GM12878 (cell line): ENCODE results near the gene MOGAT1. TPM values are rescaled to one million over a fixed set of nuclear protein-coding genes. Genes with fewer than 3 reads are reported as not detected.

ENCODE experiments used
- ATAC-seq: fragments of 200-7000 bp; cut with Tn5 transposase; 3 replicates; pipeline ENCODE4 v1.9.1; 2020; ENCODE audit warnings: mild to moderate bottlenecking, moderate library complexity
- BruUV-seq: library from RNA; stranded (reverse); fragments of 400-500 nt; replicated peaks from 2 replicates; lab custom pipeline; 2021; lab: Mats Ljungman, UMichigan
- CTCF ChIA-PET: fragments of 300-600 bp; sonication (Branson Sonifier 250); formaldehyde crosslinking; extraction: SDS; loops from one replicate; lab custom pipeline; 2021; ENCODE audit warnings: inconsistent platforms; lab: Yijun Ruan, JAX
- POLR2A ChIA-PET: fragments of 350-600 bp; formaldehyde crosslinking; extraction: SDS; loops from one replicate; lab custom pipeline; 2021; ENCODE audit warnings: inconsistent platforms; lab: Charles Lee
- RAD21 ChIA-PET: fragments of 300-600 bp; sonication (Branson Sonifier 250); formaldehyde crosslinking; loops from one replicate; lab custom pipeline; 2023; ENCODE audit warnings: antibody characterized with exemption; ENCODE audit not compliant: unreplicated experiment; lab: Charles Lee
- SMC1A ChIA-PET: fragments of 300-600 bp; sonication (Branson Sonifier 250); formaldehyde crosslinking; loops from one replicate; lab custom pipeline; 2023; ENCODE audit not compliant: unreplicated experiment, uncharacterized antibody; lab: Charles Lee
- DNase-seq: peaks from one replicate; pipeline ENCODE4 v3.0.0-alpha.2; 2011; ENCODE audit warnings: low read depth, low spot score
- FAIRE-seq: peaks from 3 replicates; lab custom pipeline; 2011; peaks lifted over from hg19 to GRCh38; lab: Jason Lieb, UNC
- H2AFZ ChIP-seq: 2 replicates; pipeline ENCODE4 v1.6.0; 2011; ENCODE audit warnings: low read depth, low read length, control low read depth; ENCODE audit not compliant: control insufficient read depth
- H3K27ac ChIP-seq: 2 replicates; pipeline ENCODE4 v1.5.1; 2011; ENCODE audit warnings: control low read depth; ENCODE audit not compliant: control insufficient read depth, insufficient read depth
- H3K27me3 ChIP-seq, 2 experiments: replicated peaks in 1 of 2; 2 replicates each; pipeline versions ENCODE4 v1.6.0 to v1.6.1; 2011; ENCODE audit warnings: low read length in 1 of 2; ENCODE audit not compliant: control insufficient read depth in 2 of 2, insufficient read depth in 2 of 2
- H3K36me3 ChIP-seq, 2 experiments: 2 replicates each; pipeline ENCODE4 v1.5.1; 2011; ENCODE audit warnings: low read length in 1 of 2; ENCODE audit not compliant: control insufficient read depth in 2 of 2, insufficient read depth in 2 of 2
- H3K4me1 ChIP-seq: 2 replicates; pipeline ENCODE4 v1.6.1; 2011; ENCODE audit warnings: mild to moderate bottlenecking, low read length, moderate library complexity, mixed read lengths; ENCODE audit not compliant: control insufficient read depth, insufficient read depth
- H3K4me2 ChIP-seq: 2 replicates; pipeline ENCODE4 v1.6.0; 2011; ENCODE audit warnings: control low read depth; ENCODE audit not compliant: control insufficient read depth, insufficient read depth
- H3K4me3 ChIP-seq: fragments of 200-600 bp; sonication (generic); 2 replicates; pipeline ENCODE4 v1.5.1; 2016
- H3K79me2 ChIP-seq: 2 replicates; pipeline ENCODE4 v1.6.0; 2011; ENCODE audit warnings: low read length; ENCODE audit not compliant: control insufficient read depth, insufficient read depth
- H3K9ac ChIP-seq: 2 replicates; pipeline ENCODE4 v1.8.0; 2011; ENCODE audit warnings: low read length, control low read depth, mixed read lengths; ENCODE audit not compliant: control insufficient read depth, insufficient read depth
- H3K9me3 ChIP-seq: replicated peaks from 3 replicates; pipeline ENCODE4 v1.5.1; 2011; ENCODE audit warnings: mild to moderate bottlenecking, low read length; ENCODE audit not compliant: control insufficient read depth, insufficient read depth
- H4K20me1 ChIP-seq: 2 replicates; pipeline ENCODE4 v1.6.0; 2011; ENCODE audit not compliant: control insufficient read depth, insufficient read depth
- BHLHE40 ChIP-seq, 2 experiments: fragments of 450-650 bp in 1 of 2; IDR thresholded peaks; 2 replicates each; pipeline ENCODE4 v1.6.1; 2011 to 2017; ENCODE audit warnings: low read depth in 2 of 2, borderline replicate concordance in 1 of 2, improper control_type of control experiment in 1 of 2, low read length in 1 of 2, mild to moderate bottlenecking in 1 of 2
- CEBPB ChIP-seq, 2 experiments: fragments of 150-350 bp in 1 of 2; IDR thresholded peaks; 2 replicates each; pipeline ENCODE4 v1.6.1; 2012 to 2014; ENCODE audit warnings: low read depth in 2 of 2, low read length in 2 of 2, borderline replicate concordance in 1 of 2, inconsistent platforms in 1 of 2
- CREB1 ChIP-seq: IDR thresholded peaks from 2 replicates; pipeline ENCODE4 v1.6.1; 2012; ENCODE audit warnings: low read depth, mild to moderate bottlenecking, inconsistent platforms
- ESRRA ChIP-seq: IDR thresholded peaks from 2 replicates; pipeline ENCODE4 v1.6.1; 2012; ENCODE audit warnings: mild to moderate bottlenecking, low read length, improper control_type of control experiment
- EZH2 ChIP-seq: IDR thresholded peaks from 2 replicates; pipeline ENCODE4 v1.6.1; 2012; ENCODE audit warnings: low read depth, mild to moderate bottlenecking, control low read depth, inconsistent platforms, low read length, borderline replicate concordance; ENCODE audit not compliant: control insufficient read depth
- HSF1 ChIP-seq: fragments of 150-350 bp; IDR thresholded peaks from 2 replicates; pipeline ENCODE4 v1.6.1; 2014; ENCODE audit warnings: mild to moderate bottlenecking, low read depth, low read length
- MLLT1 ChIP-seq: fragments of 450-650 bp; IDR thresholded peaks from 2 replicates; pipeline ENCODE4 v1.6.1; 2016; ENCODE audit warnings: mild to moderate bottlenecking
- NR2F1 ChIP-seq: fragments of 450-650 bp; conservative IDR thresholded peaks from 2 replicates; pipeline ENCODE4 v1.6.1; 2017; ENCODE audit warnings: mild to moderate bottlenecking
- PRDM15 ChIP-seq: fragments of 450-650 bp; formaldehyde crosslinking; IDR thresholded peaks from 2 replicates; pipeline ENCODE4 v1.4.0; 2020; ENCODE audit warnings: mild to moderate bottlenecking, moderate library complexity
- RCOR1 ChIP-seq: conservative IDR thresholded peaks from 2 replicates; pipeline ENCODE4 v1.6.1; 2012; ENCODE audit warnings: low read depth, low read length, improper control_type of control experiment
- RELA ChIP-seq: fragments of 450-650 bp; IDR thresholded peaks from 2 replicates; pipeline ENCODE4 v1.8.0; 2014; ENCODE audit warnings: borderline replicate concordance; ENCODE audit not compliant: partially characterized antibody
- SP1 ChIP-seq: IDR thresholded peaks from one replicate; pipeline ENCODE4 v1.6.1; 2011; ENCODE audit warnings: low read depth, low read length
- SREBF2 ChIP-seq: IDR thresholded peaks from 2 replicates; pipeline ENCODE4 v1.6.1; 2012; ENCODE audit warnings: mild to moderate bottlenecking, low read length
- STAT3 ChIP-seq: IDR thresholded peaks from 2 replicates; pipeline ENCODE4 v1.6.1; 2011; ENCODE audit warnings: low read depth, low read length, improper control_type of control experiment
- TAF1 ChIP-seq: IDR thresholded peaks from 2 replicates; pipeline ENCODE4 v1.6.1; 2011; ENCODE audit warnings: mild to moderate bottlenecking, low read depth, low read length, borderline replicate concordance
- TBL1XR1 ChIP-seq: IDR thresholded peaks from 2 replicates; pipeline ENCODE4 v1.6.1; 2012; ENCODE audit warnings: low read depth, low read length, improper control_type of control experiment
- USF2 ChIP-seq: IDR thresholded peaks from 2 replicates; pipeline ENCODE4 v1.6.1; 2011; ENCODE audit warnings: low read depth, low read length, improper control_type of control experiment, borderline replicate concordance
- YBX1 ChIP-seq: fragments of 450-650 bp; IDR thresholded peaks from 2 replicates; pipeline ENCODE4 v1.6.1; 2016; ENCODE audit warnings: antibody characterized with exemption
- ZNF24 ChIP-seq: fragments of 450-650 bp; IDR thresholded peaks from 2 replicates; pipeline ENCODE4 v1.6.1; 2017; ENCODE audit warnings: antibody characterized with exemption, mild to moderate bottlenecking
- WGBS: methylation state at CpG from one replicate; pipeline ENCODE4 v1.1.6; 2016; ENCODE audit warnings: low lambda C conversion rate; ENCODE audit not compliant: insufficient replicate concordance, insufficient coverage; ENCODE audit errors: missing lambda C conversion rate; 5-methylcytosine and 5-hydroxymethylcytosine counted together
- in situ Hi-C: fragments of 300-500 bp; cut with MboI; formaldehyde crosslinking; loops from 9 replicates; pipeline ENCODE4 v1.14.3; 2018; ENCODE audit warnings: mixed read lengths
- intact Hi-C: fragments of 100-400 bp; cut with micrococcal nuclease; formaldehyde crosslinking; loops from one replicate; pipeline ENCODE4 v1.14.2; 2022; ENCODE audit not compliant: unreplicated experiment
- polyA plus RNA-seq, 11 experiments: library from polyadenylated mRNA; depleted of rRNA in 4 of 11; unstranded in 6 of 11; stranded (reverse) in 5 of 11; fragments of >200 nt; fragmentation: Nextera tagmentation in 4 of 11; fragmentation: Illumina TruSeq in 1 of 11; extraction: Ambion mirVana in 4 of 11; extraction: Trizol in 1 of 11; gene quantifications; 1 replicate in 1 of 11; 2 replicates in 10 of 11; pipeline versions ENCODE4 v1.2.1 to v1.2.3, GENCODE V29; 2011 to 2016; ENCODE audit warnings: inconsistent platforms in 2 of 11, missing spikeins in 2 of 11, low read depth in 1 of 11
- total RNA-seq, 4 experiments: library from RNA; depleted of rRNA in 3 of 4; stranded (reverse); fragments of >200 nt in 3 of 4; fragmentation: Illumina TruSeq in 1 of 4; extraction: Trizol in 1 of 4; gene quantifications; 2 replicates each; pipeline versions ENCODE4 v1.2.1 to v1.2.3, GENCODE V29; 2013 to 2021

Gene MOGAT1
- total and polyA plus RNA-seq, 10 of the 15 experiments (the other 5 are each of a cell fraction or from before 2014, with no cell fraction given), result not detected

DNA sequence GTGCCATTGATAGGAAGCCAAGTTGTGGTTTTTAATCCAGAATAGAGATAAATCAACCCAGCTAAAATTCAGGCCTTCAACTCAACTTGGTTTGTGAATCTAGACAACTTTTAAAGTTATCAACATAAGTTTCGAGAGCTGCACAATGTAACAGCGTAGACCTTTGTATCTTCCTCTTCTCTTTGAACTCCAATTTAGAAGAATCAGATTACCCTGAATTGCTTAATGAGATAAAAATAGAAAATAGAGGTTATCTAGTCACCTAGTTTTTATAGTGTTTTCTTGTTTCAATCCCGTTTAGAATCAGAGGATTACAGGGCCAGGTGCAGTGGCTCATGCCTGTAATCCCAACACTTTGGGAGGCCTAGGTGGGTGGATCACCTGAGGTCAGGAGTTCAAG, 12.3 kb downstream of the MOGAT1 start:
- Histone ChIP-seq H3K27ac (no peak overlapping the region), H3K9ac (no peak overlapping the region), H3K27me3 (no peaks in the 10 kb centered on the region), H3K79me2 (no peaks in the 10 kb centered on the region), H4K20me1 (no peaks in the 10 kb centered on the region), H2AFZ (no peak overlapping the region), H3K4me2 (no peak overlapping the region), H3K4me3 (no peak overlapping the region), H3K4me1 (no peaks in the 10 kb centered on the region), H3K9me3 (no peaks in the 10 kb centered on the region), H3K36me3 (no peaks in the 10 kb centered on the region)
- ChIA-PET SMC1A (no interaction called here), POLR2A (no interaction called here), RAD21 (interaction anchor here (2.0 kb wide), 1 partner anchor 366 kb away, joined by 5 read pairs; no protein-coding TSS in a partner anchor), CTCF (interaction anchor here (1.1 kb wide), 1 partner anchor 11 kb away, joined by 3 read pairs; no protein-coding TSS in a partner anchor)
- in situ Hi-C loops, result no loop called here
- no peak for DNase-seq
- 43% methylated on average over 3 of the region's 3 CpGs for WGBS
- BruUV-seq, result no TSS peak
- no peak for FAIRE-seq
- no peak for ATAC-seq
- intact Hi-C loops, result no loop called here
- TF ChIP-seq MLLT1 (no peak), PRDM15 (CRISPR knock-in tag) (no peak), TAF1 (no peak), RCOR1 (no peak), RELA (no peak), YBX1 (no peak), TBL1XR1 (no peak), EZH2 (no peak), BHLHE40 (IDR thresholded peaks at IDR 0.05; ENCODE audit: borderline replicate concordance in 1 of 2, low read depth in 2 of 2, low read length in 1 of 2) (no peak), CEBPB (IDR thresholded peaks at IDR 0.05; ENCODE audit: borderline replicate concordance in 1 of 2, low read depth in 2 of 2, low read length in 2 of 2) (no peak), ESRRA (no peak), ZNF24 (no peak), CREB1 (no peak), HSF1 (no peak), SP1 (no peak), NR2F1 (no peak), SREBF2 (no peak), USF2 (no peak), STAT3 (no peak)
